GM19467 (cell line): Measurements from ENCODE around the gene SH2D4B.
A peak's percentile ranks its signal among the peaks of the same experiment; 100 is the strongest.

ENCODE experiments used
- ATAC-seq: cut with Tn5 transposase; IDR thresholded peaks from one replicate; pipeline ENCODE4 v1.9.1; 2021; ENCODE audit warnings: mild to moderate bottlenecking, moderate library complexity; ENCODE audit not compliant: unreplicated experiment

The SH2D4B gene

GRCh38 chr10:80537736-80538480 lies at the start of gene SH2D4B:
Gene SH2D4B (plus strand): TSS chr10:80537902. CDS start chr10:80538332, 430 bp downstream.
- ATAC-seq: no peak

- ATAC-seq: no peak
Measured at GRCh38 chr10:80488539-80489066, 49.1 kb upstream of the SH2D4B start.

- ATAC-seq: no peak
Measured at GRCh38 chr10:80489371-80490112, 48.2 kb upstream of the SH2D4B start.

DNA sequence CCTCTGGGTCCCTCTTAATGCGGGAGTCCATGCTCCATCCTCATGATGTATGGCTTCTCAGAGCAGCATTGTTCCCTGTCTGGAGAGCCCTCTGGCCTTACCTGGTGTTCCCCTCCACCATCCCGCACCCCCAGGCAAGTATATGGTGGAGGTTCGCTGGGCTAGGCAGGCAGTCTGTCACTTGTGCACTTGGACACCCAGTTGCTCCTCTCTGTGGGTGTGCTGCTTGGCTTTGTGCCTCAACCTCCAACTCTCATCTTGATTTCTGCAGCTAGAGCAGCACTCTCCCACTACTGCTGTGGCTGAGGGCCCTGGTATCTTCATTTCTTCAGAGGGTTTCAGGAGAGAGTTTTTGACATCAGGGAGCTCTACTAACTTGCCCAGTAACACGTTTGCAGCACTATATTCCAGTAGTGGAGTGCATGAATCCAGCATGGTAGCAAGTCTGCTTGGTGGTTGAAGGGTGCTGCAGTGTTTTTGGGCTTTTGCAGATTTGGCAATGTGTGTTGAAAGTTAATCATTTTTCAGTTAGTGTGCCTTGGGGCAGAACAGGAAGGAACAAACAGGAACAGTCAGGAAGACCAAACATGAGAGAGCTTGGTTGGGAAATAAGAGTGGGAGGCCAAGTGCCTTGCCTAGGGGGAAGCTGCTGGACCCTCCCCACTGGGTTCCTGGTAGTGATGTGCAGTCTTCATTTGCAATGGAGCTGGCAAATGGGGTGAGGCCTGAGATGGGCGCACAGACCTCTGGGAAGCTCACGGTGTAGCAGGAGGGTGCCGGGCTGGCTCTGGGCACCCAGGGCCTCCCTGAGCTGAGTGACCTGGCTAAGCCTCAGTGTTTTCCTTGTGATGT lies 46.2 kb upstream of the SH2D4B start:
- ATAC-seq: no peak

GRCh38 chr10:80492848-80493521 lies 44.7 kb upstream of the SH2D4B start:
- peak; percentile 34 for ATAC-seq

GRCh38 chr10:80493522-80494051 lies 44.1 kb upstream of the SH2D4B start:
- ATAC-seq: peak; percentile 37

DNA sequence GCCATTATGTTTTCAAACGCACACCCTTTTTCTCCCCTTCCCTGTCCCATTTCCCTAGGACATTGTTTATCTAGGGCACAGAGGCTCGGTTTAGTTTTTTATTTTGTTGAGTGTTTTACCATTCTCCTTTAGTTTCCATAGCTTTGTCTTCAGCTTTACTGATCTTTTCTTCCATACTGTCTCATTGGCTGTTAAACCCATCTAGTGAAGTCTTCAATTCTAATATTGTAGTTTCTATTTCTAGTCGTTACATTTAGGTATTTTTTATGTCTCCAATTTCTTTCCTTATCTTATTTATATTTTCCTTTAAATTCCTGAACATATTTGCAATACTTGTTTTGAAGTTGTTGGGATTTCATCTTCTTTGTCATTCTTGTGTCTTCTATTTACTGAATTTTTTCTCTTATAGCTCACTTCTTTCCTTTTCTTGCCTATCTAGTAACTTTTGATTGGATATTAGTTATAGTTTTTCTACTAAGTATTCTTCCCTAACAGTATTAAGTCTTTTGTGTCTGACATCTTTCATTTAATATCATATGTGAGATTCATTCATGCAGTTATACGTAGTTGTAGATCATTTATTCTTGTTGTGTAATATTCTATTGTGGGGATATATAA lies 41.0 kb upstream of the SH2D4B start:
- ATAC-seq: no peak

DNA sequence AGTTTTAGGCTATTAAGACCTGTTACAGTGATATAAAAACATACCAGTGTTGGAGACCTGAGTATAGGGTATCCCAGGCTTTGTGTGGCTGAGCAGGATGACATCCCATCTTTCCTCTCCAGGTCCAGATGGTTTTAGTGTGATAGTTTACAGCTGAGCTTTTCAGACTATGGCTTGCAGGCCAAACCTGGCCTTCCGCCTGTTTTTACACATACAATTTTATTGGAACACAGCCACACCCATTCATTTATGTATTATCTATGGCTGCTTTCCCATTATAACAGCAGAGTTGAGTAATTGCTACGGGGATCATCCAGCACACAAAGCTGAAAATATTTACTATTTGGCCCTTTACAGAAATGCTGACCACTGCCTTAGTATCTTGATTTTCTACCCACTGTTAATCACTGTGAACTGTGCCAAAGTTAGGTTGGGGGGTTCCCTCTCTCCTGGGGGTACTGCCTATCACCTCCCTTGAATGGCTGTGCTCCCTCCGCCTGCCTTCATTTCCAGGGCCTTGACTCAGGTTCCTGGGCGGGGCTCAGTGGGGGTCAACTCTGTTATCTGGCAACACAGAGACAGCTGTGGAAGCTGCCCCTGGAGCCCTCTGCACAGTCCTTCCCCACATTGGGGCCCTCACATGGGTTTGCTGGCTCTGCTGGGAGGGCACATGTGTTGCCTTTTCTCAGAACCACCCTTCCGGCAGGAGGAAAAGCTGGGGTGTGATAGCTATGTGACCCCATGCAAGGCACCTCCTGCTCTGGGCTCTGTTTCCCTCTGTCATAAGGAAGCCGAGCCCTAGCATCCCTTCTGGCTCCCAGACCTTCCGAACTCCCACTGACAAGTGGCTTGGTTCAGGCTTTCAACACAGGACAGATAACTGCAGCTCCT lies 40.3 kb upstream of the SH2D4B start:
- ATAC-seq: no peak

- ATAC-seq: no peak
Measured at GRCh38 chr10:80498078-80498832, 39.4 kb upstream of the SH2D4B start.

- no peak for ATAC-seq
Measured at GRCh38 chr10:80498833-80499741, 38.6 kb upstream of the SH2D4B start.

GRCh38 chr10:80500572-80501380 lies 36.9 kb upstream of the SH2D4B start:
- ATAC-seq: no peak

GRCh38 chr10:80501381-80501912 lies 36.3 kb upstream of the SH2D4B start:
- ATAC-seq: no peak

DNA sequence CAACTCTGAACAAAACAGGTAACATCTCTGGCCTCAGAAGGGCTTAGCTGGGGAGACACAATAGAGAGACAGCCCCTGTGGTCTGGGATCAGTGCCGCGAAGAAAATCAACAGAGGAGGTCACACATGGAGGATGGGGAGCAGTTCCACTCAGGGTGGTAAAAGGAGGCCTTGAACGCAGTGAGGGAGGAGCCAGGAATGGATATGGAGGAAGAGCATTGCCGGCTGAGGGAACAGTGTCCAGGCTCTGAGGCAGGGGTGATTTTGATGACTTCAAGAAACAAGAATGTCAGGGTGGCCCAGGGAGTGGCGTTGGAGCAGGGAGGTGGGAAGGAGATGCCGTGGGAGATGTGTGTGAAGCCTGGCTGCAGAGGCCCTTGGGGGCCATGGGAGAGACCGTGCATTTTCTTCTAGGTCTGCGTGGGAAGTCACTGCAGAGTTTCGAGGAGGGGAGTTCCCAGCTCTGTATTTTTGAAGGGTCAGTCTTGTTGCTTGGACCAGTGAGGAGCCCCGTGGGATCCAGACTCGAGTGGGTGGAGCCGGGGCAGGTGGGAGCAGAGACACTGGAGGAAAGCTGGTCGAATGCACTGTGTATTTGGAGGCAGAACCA lies 35.7 kb upstream of the SH2D4B start:
- ATAC-seq: no peak

DNA sequence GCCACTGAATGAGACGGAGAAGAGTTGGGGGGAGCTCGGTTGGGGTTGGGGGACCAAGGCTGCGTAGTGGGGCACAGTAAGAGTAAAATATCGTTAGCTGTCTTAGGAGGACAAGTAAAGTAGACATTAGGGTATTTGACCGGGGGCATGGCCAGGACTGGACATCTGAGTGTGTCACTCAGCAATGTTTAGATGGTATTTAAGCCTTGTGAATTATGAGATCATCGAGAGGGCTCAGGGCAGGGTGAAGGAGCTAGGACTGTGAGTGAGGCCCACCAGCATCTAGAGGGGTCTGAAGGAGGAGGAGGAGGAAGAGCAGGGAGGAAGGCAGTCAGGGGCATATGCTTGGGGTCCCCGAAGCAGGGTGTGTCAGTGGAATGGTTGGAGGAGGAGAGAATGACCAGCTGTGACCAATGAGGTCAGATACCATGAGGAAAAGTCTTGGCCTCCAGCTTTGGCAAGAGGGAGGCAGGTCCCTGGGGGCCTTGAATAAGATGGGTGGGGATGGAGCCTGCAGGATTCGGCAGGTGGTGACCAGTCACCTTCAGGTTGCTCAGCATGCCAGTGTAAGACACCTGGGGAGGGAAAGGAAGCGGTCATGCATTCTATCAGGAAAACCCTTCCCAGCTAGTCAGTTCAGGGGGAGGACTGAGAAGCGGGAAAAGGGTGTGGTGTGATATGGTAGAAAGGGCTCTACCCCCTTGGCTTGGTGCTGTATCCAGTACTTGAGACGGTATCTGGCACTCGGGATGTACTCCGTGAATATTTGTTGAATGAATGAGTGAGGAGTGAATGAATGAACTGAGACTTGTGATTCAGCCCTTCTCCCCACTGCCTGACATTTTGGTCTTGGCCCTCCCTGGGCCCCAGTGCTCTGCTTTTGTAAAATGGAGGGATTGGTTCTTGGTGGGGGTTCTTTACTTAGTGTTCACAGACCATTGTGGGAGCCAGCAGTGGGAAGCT lies 34.8 kb upstream of the SH2D4B start:
- no peak for ATAC-seq
